Fibroblast of lung (primary cell): Measurements from ENCODE around the gene H6PD. TPM values are rescaled to one million over a fixed set of nuclear protein-coding genes. Genes with fewer than 3 reads are reported as not detected.

ENCODE experiments used
- DNase-seq, 2 donors: peaks; one replicate each; pipeline versions ENCODE4 v3.0.0 to v3.0.0-alpha.2; 2010; ENCODE audit warnings: low read depth in 2 of 2
- H2AFZ ChIP-seq: 2 replicates; pipeline ENCODE4 v1.5.1; 2012; ENCODE audit warnings: low read length, control low read depth, inconsistent platforms
- H3K27ac ChIP-seq: 2 replicates; pipeline ENCODE4 v1.5.1; 2011; ENCODE audit warnings: low read length, control low read depth; ENCODE audit not compliant: insufficient read depth
- H3K27me3 ChIP-seq: 2 replicates; pipeline ENCODE4 v1.5.1; 2011; ENCODE audit warnings: mild to moderate bottlenecking, low read length; ENCODE audit not compliant: control insufficient read depth, insufficient read depth
- H3K36me3 ChIP-seq: 2 replicates; pipeline ENCODE4 v1.5.1; 2011; ENCODE audit warnings: low read length; ENCODE audit not compliant: control insufficient read depth, insufficient read depth
- H3K4me1 ChIP-seq: 2 replicates; pipeline ENCODE4 v1.5.1; 2011; ENCODE audit warnings: low read length; ENCODE audit not compliant: control insufficient read depth, insufficient read depth; ENCODE audit errors: extremely low read depth
- H3K4me2 ChIP-seq: 2 replicates; pipeline ENCODE4 v1.5.1; 2011; ENCODE audit warnings: low read length, control low read depth; ENCODE audit not compliant: insufficient read depth; ENCODE audit errors: extremely low read depth
- H3K4me3 ChIP-seq, 4 experiments: fragments of 200-600 bp in 1 of 4; sonication (generic) in 1 of 4; replicated peaks in 1 of 4; 2 replicates each; pipeline ENCODE4 v1.5.1; 2011 to 2016; ENCODE audit warnings: low read length in 4 of 4, low read depth in 3 of 4, mild to moderate bottlenecking in 3 of 4, control low read depth in 2 of 4, inconsistent platforms in 1 of 4, mixed read lengths in 1 of 4; ENCODE audit not compliant: insufficient read depth in 1 of 4; ENCODE audit errors: control extremely low read depth in 1 of 4
- H3K79me2 ChIP-seq: 2 replicates; pipeline ENCODE4 v1.5.1; 2012; ENCODE audit warnings: mild to moderate bottlenecking, low read length, inconsistent platforms; ENCODE audit not compliant: control insufficient read depth, insufficient read depth
- H3K9ac ChIP-seq: 2 replicates; pipeline ENCODE4 v1.5.1; 2011; ENCODE audit warnings: mild to moderate bottlenecking, low read length, control low read depth; ENCODE audit not compliant: insufficient read depth
- H3K9me3 ChIP-seq: 2 replicates; pipeline ENCODE4 v1.5.1; 2012; ENCODE audit warnings: low read depth, low read length; ENCODE audit not compliant: control insufficient read depth, insufficient read depth
- H4K20me1 ChIP-seq: 2 replicates; pipeline ENCODE4 v1.5.1; 2011; ENCODE audit warnings: low read length; ENCODE audit not compliant: control insufficient read depth, insufficient read depth; ENCODE audit errors: extremely low read depth
- EZH2 ChIP-seq: IDR thresholded peaks from 2 replicates; pipeline ENCODE4 v1.5.1; 2012; ENCODE audit warnings: low read length, control low read depth, mild to moderate bottlenecking; ENCODE audit errors: missing control alignments
- polyA plus RNA-seq, 2 donors: library from polyadenylated mRNA; depleted of rRNA in 1 of 2; stranded (reverse) in 1 of 2; unstranded in 1 of 2; fragments of >200 nt; gene quantifications; 2 replicates each; pipeline ENCODE4 v1.2.1, GENCODE V29; 2011 to 2012; ENCODE audit warnings: missing spikeins in 1 of 2
- total RNA-seq: library from RNA; depleted of rRNA; stranded (reverse); fragments of >200 nt; gene quantifications from 2 replicates; pipeline ENCODE4 v1.2.1, GENCODE V29; 2014
- TF ChIP-seq, protein P1 (sequence below), 2 donors: IDR thresholded peaks in 1 of 2; conservative IDR thresholded peaks in 1 of 2; 1 replicate in 1 of 2; 2 replicates in 1 of 2; pipeline ENCODE4 v1.5.1; 2011 to 2012; ENCODE audit warnings: low read length in 2 of 2, control low read depth in 1 of 2, inconsistent platforms in 1 of 2, low read depth in 1 of 2, mild to moderate bottlenecking in 1 of 2

The H6PD gene
- total and polyA plus RNA-seq, 2 donors (not counting 1 experiment from before 2014, with no cell fraction given) = 15.2 to 23.5 TPM

DNA sequence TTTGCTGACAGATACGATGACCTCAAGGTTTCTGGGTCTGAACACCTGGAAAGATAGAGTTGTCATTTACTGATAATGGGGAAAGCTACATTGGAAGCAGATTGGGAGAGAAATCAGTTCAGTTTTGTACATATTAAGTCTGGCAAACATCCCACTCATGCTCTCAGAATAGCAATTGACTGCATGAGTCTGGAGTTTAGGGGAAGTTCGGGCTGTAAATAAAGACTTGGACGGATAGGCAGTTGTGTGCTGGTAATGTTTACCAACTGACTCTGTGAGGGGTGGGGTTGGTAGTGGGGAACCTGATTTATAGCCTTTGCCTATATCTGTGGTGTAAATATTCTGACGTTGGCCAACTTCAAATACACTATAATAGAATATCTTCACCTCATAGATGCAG, 4.0 kb downstream of the H6PD start:
- Histone ChIP-seq H3K9ac (no peak overlapping the region), H2AFZ (no peak overlapping the region), H3K36me3 (peaks cover 1% of the 10 kb centered on the region), H3K4me2 (no peak overlapping the region), H4K20me1 (no peaks in the 10 kb centered on the region), H3K27ac (no peak overlapping the region), H3K9me3 (no peaks in the 10 kb centered on the region), H3K4me1 (peaks cover 5% of the 10 kb centered on the region), H3K79me2 (peaks cover 2% of the 10 kb centered on the region), H3K27me3 (no peaks in the 10 kb centered on the region), H3K4me3 (no peak overlapping the region)
- peak in 1 of 2 donors; percentile 29 for DNase-seq
- TF ChIP-seq EZH2 = no peak
- TF ChIP-seq, protein P1, sequence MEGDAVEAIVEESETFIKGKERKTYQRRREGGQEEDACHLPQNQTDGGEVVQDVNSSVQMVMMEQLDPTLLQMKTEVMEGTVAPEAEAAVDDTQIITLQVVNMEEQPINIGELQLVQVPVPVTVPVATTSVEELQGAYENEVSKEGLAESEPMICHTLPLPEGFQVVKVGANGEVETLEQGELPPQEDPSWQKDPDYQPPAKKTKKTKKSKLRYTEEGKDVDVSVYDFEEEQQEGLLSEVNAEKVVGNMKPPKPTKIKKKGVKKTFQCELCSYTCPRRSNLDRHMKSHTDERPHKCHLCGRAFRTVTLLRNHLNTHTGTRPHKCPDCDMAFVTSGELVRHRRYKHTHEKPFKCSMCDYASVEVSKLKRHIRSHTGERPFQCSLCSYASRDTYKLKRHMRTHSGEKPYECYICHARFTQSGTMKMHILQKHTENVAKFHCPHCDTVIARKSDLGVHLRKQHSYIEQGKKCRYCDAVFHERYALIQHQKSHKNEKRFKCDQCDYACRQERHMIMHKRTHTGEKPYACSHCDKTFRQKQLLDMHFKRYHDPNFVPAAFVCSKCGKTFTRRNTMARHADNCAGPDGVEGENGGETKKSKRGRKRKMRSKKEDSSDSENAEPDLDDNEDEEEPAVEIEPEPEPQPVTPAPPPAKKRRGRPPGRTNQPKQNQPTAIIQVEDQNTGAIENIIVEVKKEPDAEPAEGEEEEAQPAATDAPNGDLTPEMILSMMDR (conservative IDR thresholded peaks at IDR 0.05 in 1 of 2, IDR thresholded peaks at IDR 0.05 in 1 of 2; ENCODE audit: low read depth in 1 of 2, low read length in 2 of 2) = no peak

DNA sequence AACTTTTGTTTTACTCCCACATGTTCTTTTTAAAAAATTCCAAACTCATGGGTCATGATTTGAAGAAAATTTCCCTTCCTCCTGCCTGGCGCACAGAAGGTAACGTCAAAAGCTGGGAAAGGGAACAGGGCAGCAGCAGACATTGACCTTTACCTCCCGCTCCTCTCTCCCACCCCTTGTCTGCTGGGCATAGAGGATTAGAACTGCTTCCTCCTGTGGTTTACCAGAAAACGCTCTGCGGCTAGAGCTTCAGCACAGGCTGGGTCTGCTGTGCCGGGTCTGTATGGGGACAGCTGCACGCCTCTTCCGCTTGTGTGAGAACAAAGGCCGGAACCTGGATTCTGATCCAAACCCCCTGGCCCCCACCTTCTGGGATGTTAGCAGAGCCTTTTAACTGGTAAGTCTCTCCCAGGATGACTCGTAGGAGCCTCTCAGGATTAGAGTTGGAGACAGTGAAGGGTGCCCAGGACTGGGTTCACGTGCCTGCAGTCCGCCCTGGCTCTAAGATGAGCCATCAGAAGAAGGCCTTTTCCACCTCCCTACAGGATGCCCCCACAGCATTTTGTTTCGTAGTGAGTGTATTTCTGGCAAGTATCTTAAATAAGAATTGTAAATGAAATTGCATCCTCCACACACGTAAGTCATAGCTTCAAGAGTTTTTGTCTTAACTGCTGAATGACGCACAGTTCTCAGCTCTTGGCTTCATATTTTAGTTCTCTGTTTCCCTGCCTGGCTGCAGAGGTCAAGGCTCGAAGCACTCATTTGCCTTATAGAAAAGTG, 5.2 kb downstream of the H6PD start:
- Histone ChIP-seq H3K27ac (peak overlapping the region; percentile 71), H3K79me2 (peaks cover 2% of the 10 kb centered on the region), H3K4me1 (peaks cover 5% of the 10 kb centered on the region), H4K20me1 (no peaks in the 10 kb centered on the region), H3K36me3 (peaks cover 1% of the 10 kb centered on the region), H3K9ac (no peak overlapping the region), H3K4me2 (no peak overlapping the region), H3K9me3 (no peaks in the 10 kb centered on the region), H3K4me3 (peak overlapping the region in 1 of 4 experiments; percentile 11), H2AFZ (no peak overlapping the region), H3K27me3 (no peaks in the 10 kb centered on the region)
- TF ChIP-seq, protein P1 (conservative IDR thresholded peaks at IDR 0.05 in 1 of 2, IDR thresholded peaks at IDR 0.05 in 1 of 2; ENCODE audit: low read depth in 1 of 2, low read length in 2 of 2) = no peak
- TF ChIP-seq EZH2 = no peak
- DNase-seq = peak; percentile 60 to 90

DNA sequence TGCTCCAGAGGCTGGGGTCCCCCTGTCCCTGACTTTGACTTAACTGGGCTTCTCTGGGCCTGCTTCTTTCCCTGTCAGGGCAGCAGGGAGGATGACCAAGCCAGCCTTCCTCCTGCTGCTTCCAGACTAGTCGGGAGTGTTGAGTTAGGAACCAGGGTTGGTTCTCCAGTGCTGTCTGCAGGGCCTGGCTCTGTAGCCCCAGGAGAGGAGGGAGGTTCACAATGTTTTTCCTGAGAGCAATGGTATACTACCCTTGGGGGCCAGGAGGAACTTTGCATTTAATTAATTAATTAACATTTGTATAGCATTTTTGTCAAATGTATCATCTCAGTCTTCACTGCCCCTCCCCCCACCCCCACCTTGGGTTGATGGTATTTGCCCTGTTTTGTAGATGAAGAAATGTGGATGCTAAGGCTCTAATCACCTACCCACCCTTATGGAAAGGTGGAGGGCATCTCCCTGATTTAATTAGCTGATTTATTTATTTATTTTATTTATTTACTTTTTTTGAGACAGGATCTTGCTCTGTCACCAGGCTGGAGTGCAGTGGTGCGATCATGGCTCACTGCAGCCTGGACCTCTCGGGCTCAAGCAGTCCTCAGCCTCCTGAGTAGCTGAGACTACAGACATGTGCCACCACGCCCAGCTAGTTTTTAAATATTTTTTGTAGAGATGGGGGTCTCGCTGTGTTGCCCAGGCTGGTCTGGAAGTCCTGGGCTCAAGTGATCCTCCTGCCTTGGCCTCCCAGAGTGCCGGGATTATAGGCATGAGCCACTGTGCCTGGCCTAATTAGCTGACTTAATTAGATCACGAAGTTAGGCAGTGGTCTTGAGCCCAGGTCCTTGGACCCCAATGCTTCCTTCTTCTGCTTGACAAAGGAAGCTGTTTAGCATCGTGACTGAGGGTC, 6.6 kb downstream of the H6PD start:
- no peak overlapping the region for H2AFZ ChIP-seq
- no peaks in the 10 kb centered on the region for H3K9me3 ChIP-seq
- H4K20me1 ChIP-seq = no peaks in the 10 kb centered on the region
- H3K36me3 ChIP-seq = peaks cover 5% of the 10 kb centered on the region
- no peak overlapping the region for H3K4me2 ChIP-seq
- H3K9ac ChIP-seq = no peak overlapping the region
- TF ChIP-seq, protein P1 (conservative IDR thresholded peaks at IDR 0.05 in 1 of 2, IDR thresholded peaks at IDR 0.05 in 1 of 2; ENCODE audit: low read depth in 1 of 2, low read length in 2 of 2) = no peak
- TF ChIP-seq EZH2 = no peak
- no peak for DNase-seq
- H3K4me1 ChIP-seq = peaks cover 2% of the 10 kb centered on the region
- no peaks in the 10 kb centered on the region for H3K27me3 ChIP-seq
- no peak overlapping the region for H3K4me3 ChIP-seq
- no peaks in the 10 kb centered on the region for H3K79me2 ChIP-seq
- no peak overlapping the region for H3K27ac ChIP-seq
